ENCODE results near the gene UBE2J1.

UBE2J1 gene

DNA sequence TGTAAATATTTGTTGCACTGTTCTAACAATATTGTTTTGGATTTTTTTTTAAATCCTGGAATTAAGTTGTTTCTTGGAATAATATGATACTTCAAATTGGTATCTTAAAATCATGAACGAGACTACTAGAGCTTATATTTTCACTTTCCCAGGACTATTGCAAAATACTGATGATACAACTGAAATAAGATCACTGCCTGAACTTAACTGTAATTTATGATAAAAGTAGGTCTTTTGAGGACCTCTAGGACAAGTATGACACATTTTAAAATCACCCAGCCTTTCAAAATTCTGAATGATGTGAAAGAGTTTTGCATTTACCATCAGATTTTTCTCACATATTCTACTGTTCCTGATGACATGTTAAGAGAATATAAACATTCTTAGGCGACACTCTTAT is 8.6 kb upstream of the UBE2J1 start:
- Histone ChIP-seq H3K36me3 (ENCODE audit: insufficient read depth, low read length) (no peaks in the 10 kb centered on the region), H3K4me1 (ENCODE audit: control insufficient read depth, insufficient read depth, low read length, unreplicated experiment) (peaks cover 13% of the 10 kb centered on the region), H2AFZ (ENCODE audit: low read length, unreplicated experiment) (peak overlapping the region; percentile 19), H3K4me3 (ENCODE audit: low read depth, low read length) (peak overlapping the region; percentile 13; the same call in 1 of the 2 replicates), H3K27me3 (ENCODE audit: insufficient read depth, low read length) (no peaks in the 10 kb centered on the region), H3K79me2 (ENCODE audit: control insufficient read depth, insufficient read depth, low read length, unreplicated experiment) (no peaks in the 10 kb centered on the region), H3K27ac (ENCODE audit: low read depth, low read length) (peak overlapping the region; percentile 57; the same call in 1 of the 2 replicates)

DNA sequence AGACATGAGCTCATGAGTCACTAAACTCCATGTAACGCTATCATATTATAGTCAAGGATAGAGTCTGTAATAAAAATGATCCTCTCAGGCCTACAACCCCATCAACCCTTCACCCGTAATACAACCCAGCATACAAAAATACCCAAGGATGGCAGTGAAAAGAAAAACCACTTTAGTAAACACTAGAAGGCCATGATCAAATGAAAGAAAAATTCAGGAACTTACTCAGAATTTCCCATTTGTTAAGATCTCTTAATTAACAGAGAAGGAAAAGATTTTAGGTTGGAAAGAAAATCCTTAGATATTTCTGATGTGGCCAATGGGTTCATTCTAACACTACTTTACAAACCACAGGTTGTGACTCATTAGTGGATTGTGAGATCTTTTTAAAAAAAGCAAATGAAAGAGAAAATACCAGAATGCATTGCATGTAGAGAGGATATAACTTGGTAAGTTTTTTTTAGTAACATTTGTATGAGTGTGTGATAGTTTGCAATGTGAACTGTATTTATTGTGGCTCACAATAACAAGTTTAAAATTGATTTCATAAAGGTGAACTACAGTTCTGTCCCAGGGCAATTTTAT is 8.0 kb upstream of the UBE2J1 start:
- Histone ChIP-seq H3K79me2 (ENCODE audit: control insufficient read depth, insufficient read depth, low read length, unreplicated experiment) (no peaks in the 10 kb centered on the region), H2AFZ (ENCODE audit: low read length, unreplicated experiment) (peak overlapping the region; percentile 19), H3K36me3 (ENCODE audit: insufficient read depth, low read length) (no peaks in the 10 kb centered on the region), H3K27me3 (ENCODE audit: insufficient read depth, low read length) (no peaks in the 10 kb centered on the region), H3K27ac (ENCODE audit: low read depth, low read length) (peak overlapping the region; percentile 57; the same call in 1 of the 2 replicates), H3K4me3 (ENCODE audit: low read depth, low read length) (peak overlapping the region; percentile 13; the same call in 1 of the 2 replicates), H3K4me1 (ENCODE audit: control insufficient read depth, insufficient read depth, low read length, unreplicated experiment) (peaks cover 13% of the 10 kb centered on the region)

DNA sequence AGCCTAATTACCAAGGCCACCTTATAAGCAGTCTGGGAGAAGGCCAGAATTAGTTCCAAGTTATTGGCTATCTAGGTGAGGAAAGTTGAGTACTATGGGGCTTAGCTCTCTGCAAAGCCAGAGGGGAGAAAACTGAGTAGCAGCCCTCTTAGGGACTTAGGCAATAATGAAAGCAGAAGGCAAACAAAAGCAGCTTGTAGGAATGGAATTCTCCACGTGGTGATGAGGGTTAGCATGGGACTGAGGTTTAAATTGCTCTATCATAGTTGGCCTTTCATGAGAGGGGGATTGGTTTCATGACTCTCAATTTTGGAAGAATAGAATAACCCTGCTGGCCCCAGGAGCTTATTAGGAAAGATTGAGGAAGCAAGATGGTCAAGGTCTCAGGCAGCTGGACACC is 7.0 kb upstream of the UBE2J1 start:
- H3K4me3 ChIP-seq (ENCODE audit: low read depth, low read length) = no peak overlapping the region
- no peaks in the 10 kb centered on the region for H3K79me2 ChIP-seq (ENCODE audit: control insufficient read depth, insufficient read depth, low read length, unreplicated experiment)
- H3K27ac ChIP-seq (ENCODE audit: low read depth, low read length) = no peak overlapping the region
- H3K4me1 ChIP-seq (ENCODE audit: control insufficient read depth, insufficient read depth, low read length, unreplicated experiment) = peaks cover 13% of the 10 kb centered on the region
- no peak overlapping the region for H2AFZ ChIP-seq (ENCODE audit: low read length, unreplicated experiment)
- no peaks in the 10 kb centered on the region for H3K27me3 ChIP-seq (ENCODE audit: insufficient read depth, low read length)
- H3K36me3 ChIP-seq (ENCODE audit: insufficient read depth, low read length) = no peaks in the 10 kb centered on the region

DNA sequence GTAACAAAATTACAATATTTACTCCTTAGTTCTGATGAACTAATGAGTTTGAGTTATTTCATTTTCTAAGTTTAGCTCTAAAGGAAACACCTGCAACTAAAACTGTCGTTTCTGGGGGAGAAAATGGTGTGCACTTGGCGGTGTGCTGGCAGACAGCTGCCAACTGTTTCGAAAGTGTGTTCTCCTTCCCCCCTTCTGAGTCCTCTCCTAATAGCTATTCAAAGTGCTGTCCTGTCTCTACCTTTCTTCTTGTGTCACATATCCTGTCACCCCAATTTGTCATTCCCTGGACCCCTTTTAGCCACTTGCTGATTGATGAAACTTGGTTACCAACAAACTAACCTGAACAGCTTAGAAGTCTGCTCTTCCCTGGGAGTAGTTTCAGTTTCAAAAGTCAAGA is 4.9 kb upstream of the UBE2J1 start:
- H3K4me1 ChIP-seq (ENCODE audit: control insufficient read depth, insufficient read depth, low read length, unreplicated experiment) = peaks cover 17% of the 10 kb centered on the region
- no peaks in the 10 kb centered on the region for H3K27me3 ChIP-seq (ENCODE audit: insufficient read depth, low read length)
- H3K27ac ChIP-seq (ENCODE audit: low read depth, low read length) = no peak overlapping the region
- H3K36me3 ChIP-seq (ENCODE audit: insufficient read depth, low read length) = no peaks in the 10 kb centered on the region
- peak overlapping the region; percentile 60 for H2AFZ ChIP-seq (ENCODE audit: low read length, unreplicated experiment)
- peaks cover 1% of the 10 kb centered on the region for H3K79me2 ChIP-seq (ENCODE audit: control insufficient read depth, insufficient read depth, low read length, unreplicated experiment)
- H3K4me3 ChIP-seq (ENCODE audit: low read depth, low read length) = peak overlapping the region; percentile 55

DNA sequence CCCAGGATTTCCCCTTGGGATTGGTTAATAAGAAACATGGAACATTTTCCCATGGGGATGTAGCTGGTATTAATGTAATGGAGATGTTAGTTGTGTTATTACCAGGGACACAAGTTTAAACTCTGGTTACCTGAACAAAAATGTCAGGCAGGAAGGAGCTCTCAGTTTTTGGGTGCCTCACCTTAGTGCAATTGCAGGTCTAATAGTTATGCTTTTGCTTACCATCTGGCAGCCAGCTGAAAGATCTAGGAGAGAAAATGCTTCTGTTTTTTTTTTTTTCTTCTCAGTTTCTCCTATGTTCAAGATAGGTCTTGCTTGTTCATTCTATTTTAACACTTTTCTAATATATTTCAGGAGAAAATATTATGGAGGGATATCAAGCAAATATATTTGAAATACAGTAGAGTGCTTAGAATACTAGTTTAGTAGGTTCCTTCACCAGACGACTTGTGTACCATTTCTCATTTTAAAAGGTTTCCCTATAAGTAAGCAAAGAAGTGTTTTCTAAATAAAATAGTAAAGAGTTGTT is 4.2 kb upstream of the UBE2J1 start:
- H3K4me1 ChIP-seq (ENCODE audit: control insufficient read depth, insufficient read depth, low read length, unreplicated experiment) = peaks cover 17% of the 10 kb centered on the region
- H3K36me3 ChIP-seq (ENCODE audit: insufficient read depth, low read length) = no peaks in the 10 kb centered on the region
- no peaks in the 10 kb centered on the region for H3K27me3 ChIP-seq (ENCODE audit: insufficient read depth, low read length)
- no peak overlapping the region for H3K4me3 ChIP-seq (ENCODE audit: low read depth, low read length)
- peaks cover 8% of the 10 kb centered on the region for H3K79me2 ChIP-seq (ENCODE audit: control insufficient read depth, insufficient read depth, low read length, unreplicated experiment)
- H3K27ac ChIP-seq (ENCODE audit: low read depth, low read length) = no peak overlapping the region
- H2AFZ ChIP-seq (ENCODE audit: low read length, unreplicated experiment) = peak overlapping the region; percentile 60

DNA sequence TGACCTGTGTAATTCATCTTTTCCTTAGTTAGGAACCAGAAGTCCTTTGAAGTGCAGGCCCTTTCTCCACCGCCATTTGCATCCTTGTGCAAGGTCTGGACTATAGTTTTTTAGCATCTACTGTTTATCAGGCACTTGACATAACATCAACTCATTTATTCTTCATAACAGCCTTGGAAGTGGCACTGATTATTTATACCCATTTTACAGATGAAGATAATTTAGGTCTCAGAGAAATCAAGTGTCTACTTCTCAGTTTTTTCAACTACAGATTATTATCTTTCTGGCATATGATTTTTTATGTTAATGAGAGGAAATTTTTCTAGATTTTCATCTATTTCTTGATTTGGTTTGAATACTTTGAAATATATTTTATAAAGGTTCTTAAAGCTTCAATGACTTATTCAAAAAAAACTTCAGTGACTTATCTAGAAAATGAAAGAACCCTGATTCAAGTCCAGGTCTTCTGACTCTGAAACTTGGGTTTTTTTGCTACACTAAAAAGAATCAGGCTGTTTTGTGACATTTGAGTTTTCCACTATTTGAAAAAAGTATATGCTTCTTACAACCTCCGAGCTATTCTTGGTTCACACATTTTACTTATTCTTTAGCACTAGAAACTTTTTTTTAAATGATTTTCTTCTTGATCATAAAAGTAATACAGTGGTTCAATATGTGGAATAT is 3.1 kb upstream of the UBE2J1 start:
- Histone ChIP-seq H3K36me3 (ENCODE audit: insufficient read depth, low read length) (no peaks in the 10 kb centered on the region), H2AFZ (ENCODE audit: low read length, unreplicated experiment) (no peak overlapping the region), H3K4me3 (ENCODE audit: low read depth, low read length) (no peak overlapping the region), H3K27me3 (ENCODE audit: insufficient read depth, low read length) (no peaks in the 10 kb centered on the region), H3K4me1 (ENCODE audit: control insufficient read depth, insufficient read depth, low read length, unreplicated experiment) (peaks cover 17% of the 10 kb centered on the region), H3K27ac (ENCODE audit: low read depth, low read length) (no peak overlapping the region), H3K79me2 (ENCODE audit: control insufficient read depth, insufficient read depth, low read length, unreplicated experiment) (peaks cover 18% of the 10 kb centered on the region)

DNA sequence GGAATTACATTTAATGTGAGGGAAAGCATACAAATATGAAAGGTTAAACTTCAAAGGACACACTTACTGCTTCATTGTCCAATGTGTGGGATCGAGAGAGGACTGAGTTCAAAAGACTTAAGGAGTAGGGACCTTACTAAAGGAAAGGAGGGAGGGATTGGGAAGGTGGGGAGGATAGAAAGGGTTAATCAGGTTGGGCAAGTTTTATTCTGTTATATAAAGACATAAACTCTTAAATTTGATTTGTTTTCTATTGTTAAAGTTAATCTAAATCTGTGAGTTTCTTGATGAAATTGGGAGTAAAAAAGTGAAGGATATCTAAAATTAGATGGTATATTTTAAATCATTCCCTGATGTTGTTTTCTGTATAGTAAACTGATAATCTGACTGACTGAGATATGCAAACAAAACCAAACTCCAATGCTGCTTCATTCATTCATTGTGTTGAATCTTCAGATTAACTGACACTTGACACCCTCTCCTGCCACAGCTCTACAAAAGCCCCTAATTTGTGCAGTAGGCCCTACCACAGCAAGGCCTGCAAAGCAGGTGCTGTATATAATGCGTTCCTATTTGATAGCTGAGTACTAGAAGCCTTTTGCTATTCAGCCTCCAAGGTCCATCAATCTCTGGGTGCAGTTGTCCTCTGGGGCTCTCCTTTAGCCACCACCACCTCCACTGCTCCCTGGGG is 1.3 kb upstream of the UBE2J1 start:
- Histone ChIP-seq H3K4me3 (ENCODE audit: low read depth, low read length) (peak overlapping the region; percentile 93), H3K4me1 (ENCODE audit: control insufficient read depth, insufficient read depth, low read length, unreplicated experiment) (peaks cover 20% of the 10 kb centered on the region), H3K27ac (ENCODE audit: low read depth, low read length) (no peak overlapping the region), H3K27me3 (ENCODE audit: insufficient read depth, low read length) (no peaks in the 10 kb centered on the region), H3K36me3 (ENCODE audit: insufficient read depth, low read length) (no peaks in the 10 kb centered on the region), H2AFZ (ENCODE audit: low read length, unreplicated experiment) (no peak overlapping the region), H3K79me2 (ENCODE audit: control insufficient read depth, insufficient read depth, low read length, unreplicated experiment) (peaks cover 36% of the 10 kb centered on the region)

DNA sequence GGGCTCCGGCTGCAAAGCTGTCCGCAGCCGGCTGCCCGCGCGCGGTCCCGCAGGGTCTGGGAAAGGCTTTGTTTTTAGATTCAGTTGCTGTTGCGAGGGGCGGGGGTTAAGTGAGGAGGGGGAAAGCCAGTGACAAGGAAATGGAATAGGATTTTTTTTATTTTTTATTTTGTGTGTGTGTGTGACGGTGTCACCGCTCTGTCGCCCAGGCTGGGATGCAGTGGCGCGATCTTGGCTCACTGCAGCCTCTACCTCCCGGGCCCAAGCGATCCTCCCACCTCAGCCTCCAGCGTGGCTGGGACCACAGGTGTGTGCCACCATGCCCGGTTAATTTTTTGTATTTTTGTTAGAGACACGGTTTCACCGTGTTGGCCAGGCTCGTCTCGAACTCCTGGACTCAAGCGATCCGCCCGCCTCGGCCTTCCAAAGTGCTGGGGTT is 615 bp upstream of the UBE2J1 start:
- Histone ChIP-seq H3K27ac (ENCODE audit: low read depth, low read length) (peak overlapping the region; percentile 75), H3K4me1 (ENCODE audit: control insufficient read depth, insufficient read depth, low read length, unreplicated experiment) (peaks cover 24% of the 10 kb centered on the region), H3K27me3 (ENCODE audit: insufficient read depth, low read length) (no peaks in the 10 kb centered on the region), H3K79me2 (ENCODE audit: control insufficient read depth, insufficient read depth, low read length, unreplicated experiment) (peaks cover 43% of the 10 kb centered on the region), H3K4me3 (ENCODE audit: low read depth, low read length) (peak overlapping the region; percentile 93), H2AFZ (ENCODE audit: low read length, unreplicated experiment) (peak overlapping the region; percentile 74), H3K36me3 (ENCODE audit: insufficient read depth, low read length) (no peaks in the 10 kb centered on the region)

DNA sequence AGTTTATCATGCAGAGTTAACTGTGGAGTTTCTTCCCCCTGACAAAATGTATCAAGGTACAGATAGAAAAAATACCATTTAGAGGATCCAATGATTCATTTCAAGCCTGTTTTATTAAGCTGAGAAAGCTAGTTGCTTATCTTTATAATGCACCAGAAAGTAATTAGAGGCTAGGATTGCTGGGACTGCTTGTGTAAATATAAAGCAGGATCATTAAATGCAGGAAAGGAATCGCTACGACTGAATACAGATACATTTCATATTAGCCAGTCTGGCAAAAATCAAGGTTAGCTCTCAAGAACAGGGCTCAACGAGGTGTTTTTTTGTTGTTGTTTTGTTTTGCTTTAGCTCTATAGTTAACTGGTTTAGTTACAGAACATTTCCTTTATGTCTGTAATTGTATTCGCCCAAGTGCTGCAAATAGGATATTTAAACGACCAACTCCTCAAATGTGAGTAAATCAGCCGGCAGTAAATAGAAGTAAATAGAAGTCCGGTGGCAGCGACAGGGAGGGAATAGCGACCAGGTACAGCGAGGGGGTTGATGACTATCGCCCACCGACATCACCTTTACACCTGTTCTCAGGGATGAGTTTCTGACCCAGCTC is 748 bp downstream of the UBE2J1 start:
- Histone ChIP-seq H3K4me3 (ENCODE audit: low read depth, low read length) (peak overlapping the region; percentile 93), H3K79me2 (ENCODE audit: control insufficient read depth, insufficient read depth, low read length, unreplicated experiment) (peaks cover 56% of the 10 kb centered on the region), H3K4me1 (ENCODE audit: control insufficient read depth, insufficient read depth, low read length, unreplicated experiment) (peaks cover 24% of the 10 kb centered on the region), H2AFZ (ENCODE audit: low read length, unreplicated experiment) (peak overlapping the region; percentile 35), H3K36me3 (ENCODE audit: insufficient read depth, low read length) (no peaks in the 10 kb centered on the region), H3K27ac (ENCODE audit: low read depth, low read length) (peak overlapping the region; percentile 75), H3K27me3 (ENCODE audit: insufficient read depth, low read length) (no peaks in the 10 kb centered on the region)

DNA sequence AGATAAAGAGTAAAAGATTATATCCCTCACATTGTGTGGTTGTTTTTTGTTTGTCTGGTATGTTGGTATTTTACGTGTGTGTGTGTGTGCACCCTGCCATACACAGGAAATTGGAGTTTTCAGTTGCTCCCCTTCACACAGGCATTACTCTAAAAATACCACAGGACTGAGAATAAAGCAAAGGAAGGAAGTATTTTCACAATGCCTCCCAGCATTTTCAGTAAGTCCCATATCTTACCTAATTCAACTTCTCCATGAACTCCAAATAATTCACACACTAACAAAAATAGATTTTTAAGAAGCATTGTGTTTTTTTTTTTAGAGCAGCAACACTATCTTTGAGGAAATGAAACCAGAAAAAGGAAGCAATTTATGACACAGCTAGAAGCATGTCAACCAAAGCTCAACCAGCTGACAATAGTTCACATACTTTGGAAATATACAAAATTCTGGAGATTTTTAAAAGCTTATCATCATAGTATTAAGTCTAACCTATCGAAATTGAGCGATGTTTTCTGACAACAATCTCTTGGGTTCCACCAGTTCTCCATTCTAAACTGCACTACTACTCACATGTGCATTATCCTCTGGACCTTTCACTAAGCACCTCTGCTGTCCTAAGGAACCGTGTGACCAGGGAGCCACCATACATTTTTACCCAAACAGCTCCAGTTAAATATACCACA is 2.1 kb downstream of the UBE2J1 start:
- peaks cover 24% of the 10 kb centered on the region for H3K4me1 ChIP-seq (ENCODE audit: control insufficient read depth, insufficient read depth, low read length, unreplicated experiment)
- no peak overlapping the region for H3K27ac ChIP-seq (ENCODE audit: low read depth, low read length)

More for the DNA sequence above, 2.1 kb downstream of the UBE2J1 start:
- Histone ChIP-seq H3K4me3 (ENCODE audit: low read depth, low read length) (peak overlapping the region; percentile 93), H3K79me2 (ENCODE audit: control insufficient read depth, insufficient read depth, low read length, unreplicated experiment) (peaks cover 69% of the 10 kb centered on the region), H3K27me3 (ENCODE audit: insufficient read depth, low read length) (no peaks in the 10 kb centered on the region), H3K36me3 (ENCODE audit: insufficient read depth, low read length) (no peaks in the 10 kb centered on the region), H2AFZ (ENCODE audit: low read length, unreplicated experiment) (no peak overlapping the region)

Data from ACC112 (cell line).